GM18519 (cell line): ENCODE results near the gene TNRC6A.

ENCODE experiments used
- ATAC-seq: cut with Tn5 transposase; IDR thresholded peaks from one replicate; pipeline ENCODE4 v1.9.1; 2021; ENCODE audit warnings: mild to moderate bottlenecking, moderate library complexity; ENCODE audit not compliant: unreplicated experiment, low FRiP score

The TNRC6A gene

DNA sequence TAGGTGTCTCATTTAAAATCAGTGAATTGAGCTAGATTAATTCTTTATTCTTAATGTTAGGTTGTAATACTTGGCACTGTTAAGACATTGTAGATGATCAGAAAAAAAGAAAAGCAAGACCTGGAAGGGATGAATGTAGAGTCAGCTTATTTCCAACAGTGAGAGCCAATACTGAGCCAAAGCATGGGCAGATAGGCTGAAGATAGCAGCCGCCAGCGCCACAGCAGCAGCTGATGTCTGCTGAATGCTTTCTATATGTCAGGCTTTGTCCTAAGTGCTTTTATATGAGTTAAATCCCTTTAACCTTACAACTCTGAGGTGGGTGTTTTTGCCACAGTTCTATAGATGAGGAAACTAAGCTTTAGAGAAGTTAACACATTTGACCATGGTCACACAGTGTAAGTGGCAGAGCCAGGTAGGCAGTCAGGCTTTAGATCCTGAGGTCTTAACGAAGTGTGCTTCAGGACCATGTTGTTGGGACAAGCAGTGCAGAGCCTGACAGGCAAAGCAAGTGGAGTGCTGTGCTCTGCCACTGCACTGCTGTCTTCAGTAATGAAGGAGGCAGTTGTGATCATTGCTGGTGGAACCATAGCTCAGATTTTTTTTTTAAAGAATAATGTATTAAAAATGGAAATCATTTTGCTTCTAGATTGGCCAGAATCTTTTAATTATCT is 25.9 kb downstream of the TNRC6A start:
- no peak for ATAC-seq

- no peak for ATAC-seq
Measured at GRCh38 chr16:24758373-24758772, 28.9 kb downstream of the TNRC6A start.

- no peak for ATAC-seq
Measured at GRCh38 chr16:24759006-24759405, 29.6 kb downstream of the TNRC6A start.

DNA sequence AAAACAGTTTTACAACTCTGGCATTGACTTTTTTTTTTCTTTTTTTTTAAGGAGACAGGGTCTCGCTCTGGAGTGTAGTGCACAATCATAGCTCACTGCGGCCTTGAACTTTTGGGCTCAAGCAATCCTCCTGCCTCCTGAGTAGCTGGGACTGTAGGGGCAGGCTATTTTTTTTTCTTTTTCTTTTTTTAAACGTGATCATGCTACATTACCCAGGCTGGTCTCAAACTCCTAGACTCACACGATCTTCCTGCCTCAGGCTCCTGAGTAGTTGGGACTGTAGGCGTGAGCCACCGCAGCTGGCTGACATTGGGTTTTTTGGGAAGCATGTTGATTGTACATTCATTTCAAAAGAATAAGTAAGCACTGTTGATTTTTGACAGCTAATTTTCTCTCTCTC is 32.1 kb downstream of the TNRC6A start:
- ATAC-seq: no peak

DNA sequence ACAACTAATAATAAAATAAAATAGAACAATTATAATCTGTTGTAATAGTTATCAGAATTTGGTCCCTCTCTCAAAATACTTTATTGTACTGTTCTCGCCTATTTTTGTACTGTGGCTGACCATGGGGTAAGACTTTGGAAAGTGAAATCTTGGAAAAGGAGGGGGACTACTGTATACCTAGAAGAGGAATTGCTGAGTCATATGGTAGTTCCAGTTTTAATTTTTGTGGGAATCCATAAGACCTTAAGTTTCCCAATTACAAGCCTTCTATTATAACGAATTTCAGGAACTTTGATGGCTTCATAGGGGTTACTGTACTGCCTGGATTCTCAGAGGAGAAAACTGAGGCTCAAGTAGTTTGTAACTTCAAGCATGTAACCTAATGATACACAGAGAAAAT is 35.5 kb downstream of the TNRC6A start:
- no peak for ATAC-seq

DNA sequence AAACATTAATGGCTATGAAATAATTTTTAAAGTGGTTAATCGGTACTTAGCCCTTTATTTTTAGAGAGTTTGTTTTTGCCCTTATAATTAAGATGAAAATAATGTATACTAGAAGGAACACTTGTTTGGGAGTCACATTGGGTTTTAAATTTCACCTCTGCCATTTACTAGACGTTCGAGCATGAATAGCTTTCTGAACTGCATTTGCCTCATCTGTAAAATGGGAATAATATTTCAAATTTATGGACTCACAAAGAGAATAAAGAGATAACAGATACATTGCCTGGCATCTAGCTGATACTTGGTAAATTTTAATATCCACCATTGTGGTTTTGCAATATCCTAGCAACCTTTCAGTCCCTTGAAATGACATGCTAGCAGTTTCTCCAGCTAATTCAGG is 36.6 kb downstream of the TNRC6A start:
- no peak for ATAC-seq

DNA sequence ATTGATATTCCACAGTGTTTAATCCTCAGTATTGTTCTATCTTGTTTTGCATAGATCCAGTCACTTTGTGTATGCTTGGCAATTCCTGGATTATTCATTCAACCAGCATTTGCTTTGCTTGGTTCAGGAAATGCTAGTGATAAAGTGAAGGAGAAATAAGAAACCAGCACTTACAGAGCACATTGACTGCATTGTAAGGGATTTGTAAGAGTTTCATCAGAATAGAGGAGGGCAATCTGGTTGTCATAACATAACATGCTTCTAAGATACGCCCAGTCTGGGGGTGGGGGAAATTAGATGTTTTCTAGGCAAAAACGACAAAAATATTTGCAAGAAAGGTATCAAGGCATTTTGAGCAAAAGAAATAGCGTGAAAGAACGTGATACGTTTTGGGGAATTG is 40.4 kb downstream of the TNRC6A start:
- ATAC-seq: no peak

DNA sequence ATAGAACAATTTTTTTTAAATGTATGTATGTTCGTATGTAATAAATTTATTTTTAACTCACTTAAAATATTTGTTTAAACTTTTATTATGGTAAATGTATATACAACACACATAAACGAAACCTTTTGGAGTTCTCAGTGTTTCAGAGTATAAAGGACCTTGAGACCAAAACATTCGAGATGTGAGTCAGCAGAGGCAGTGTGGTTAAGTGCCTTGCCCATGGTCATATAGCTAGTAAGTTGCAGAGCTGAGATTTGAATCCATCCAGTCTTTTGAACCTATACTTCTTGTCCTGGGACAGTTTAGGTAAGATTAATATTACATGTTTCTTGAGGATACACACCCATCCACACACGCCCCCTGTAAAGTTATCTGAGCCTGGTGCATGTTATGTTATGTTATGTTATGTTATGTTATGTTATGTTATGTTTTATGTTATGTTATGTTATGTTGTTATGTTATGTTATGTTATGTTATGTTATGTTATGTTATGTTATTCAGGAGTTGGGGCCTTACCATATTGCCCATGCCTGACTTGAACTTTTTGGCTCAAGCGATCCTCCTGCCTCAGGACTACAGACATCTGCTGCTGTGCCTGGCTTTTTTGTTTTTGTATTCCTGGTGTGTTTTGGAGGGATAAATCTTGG is 41.8 kb downstream of the TNRC6A start:
- no peak for ATAC-seq

DNA sequence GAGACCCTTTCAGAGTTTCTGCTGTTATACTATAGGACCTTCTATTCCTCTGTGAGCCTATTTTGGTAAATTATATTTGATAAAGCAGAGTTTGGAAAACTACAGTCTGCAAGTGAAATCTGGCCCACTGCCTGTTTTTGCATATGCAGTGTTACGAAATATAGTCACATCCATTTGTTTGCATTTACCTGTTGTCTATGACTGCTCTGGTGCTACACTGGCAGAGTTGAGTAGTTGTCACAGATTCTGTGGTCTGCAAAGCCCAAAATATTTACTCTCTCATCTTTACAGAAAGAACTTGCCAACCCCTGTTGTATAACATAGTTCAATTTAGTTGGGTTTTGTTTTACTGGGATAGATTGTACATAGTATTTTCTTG is 42.3 kb downstream of the TNRC6A start:
- no peak for ATAC-seq

GRCh38 chr16:24773771-24774427 is 44.4 kb downstream of the TNRC6A start:
- ATAC-seq: no peak

- ATAC-seq: no peak
Measured at GRCh38 chr16:24774510-24774909, 45.1 kb downstream of the TNRC6A start.

GRCh38 chr16:24775455-24775854 is 46.0 kb downstream of the TNRC6A start:
- ATAC-seq: no peak

GRCh38 chr16:24776501-24777220 is 47.2 kb downstream of the TNRC6A start:
- no peak for ATAC-seq

GRCh38 chr16:24778671-24779070 is 49.2 kb downstream of the TNRC6A start:
- ATAC-seq: no peak

GRCh38 chr16:24781256-24781655 is 51.8 kb downstream of the TNRC6A start:
- ATAC-seq: no peak

DNA sequence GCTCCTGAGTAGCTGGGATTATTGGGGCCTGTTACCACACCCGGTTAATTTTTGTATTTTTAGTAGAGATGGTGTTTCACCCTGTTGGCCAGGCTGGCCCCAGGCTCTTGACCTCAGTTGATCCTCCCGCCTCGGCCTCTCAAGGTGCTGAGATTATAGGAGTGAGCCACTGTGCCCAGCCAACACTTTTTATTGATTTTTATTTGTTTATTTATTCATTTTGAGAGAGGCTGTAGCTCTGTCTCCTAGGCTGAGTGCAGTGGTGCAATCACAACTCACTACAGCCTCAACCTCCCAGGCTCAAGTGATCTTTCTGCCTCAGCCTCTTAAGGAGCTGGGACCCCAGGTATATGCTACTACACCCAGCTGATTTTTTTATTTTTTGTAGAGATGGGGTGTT is 54.7 kb downstream of the TNRC6A start:
- ATAC-seq: no peak

DNA sequence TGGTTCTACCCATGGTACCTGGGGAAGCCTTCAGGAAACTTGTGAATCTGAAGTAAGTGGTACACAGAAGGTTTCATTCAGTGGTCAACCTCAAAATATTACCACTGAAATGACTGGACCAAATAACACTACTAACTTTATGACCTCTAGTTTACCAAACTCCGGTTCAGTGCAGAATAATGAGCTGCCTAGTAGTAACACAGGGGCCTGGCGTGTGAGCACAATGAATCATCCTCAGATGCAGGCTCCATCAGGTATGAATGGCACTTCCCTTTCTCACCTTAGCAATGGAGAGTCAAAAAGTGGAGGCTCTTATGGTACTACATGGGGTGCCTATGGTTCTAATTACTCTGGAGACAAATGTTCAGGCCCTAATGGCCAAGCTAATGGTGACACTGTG is 60.4 kb downstream of the TNRC6A start:
- no peak for ATAC-seq

DNA sequence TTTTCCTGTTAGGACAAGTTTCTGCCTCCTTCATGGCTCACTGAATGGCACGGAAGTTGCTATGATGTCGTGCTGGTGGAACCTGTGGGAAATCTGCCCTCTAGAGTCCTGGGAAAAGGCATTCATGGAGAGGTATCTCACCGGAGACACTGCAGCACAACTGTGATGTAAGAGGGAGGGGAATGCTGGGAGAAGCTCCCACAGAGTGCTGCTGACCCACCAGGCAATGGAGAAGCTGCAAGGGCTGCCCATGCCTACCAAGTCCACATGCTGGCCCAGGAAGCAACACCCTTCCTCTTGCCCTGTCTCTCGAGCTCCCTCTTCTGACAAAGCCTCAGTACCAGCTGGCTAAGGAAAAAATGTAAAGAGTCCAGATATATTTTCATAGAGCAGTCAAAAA is 71.1 kb downstream of the TNRC6A start:
- no peak for ATAC-seq

- ATAC-seq: no peak
Measured at GRCh38 chr16:24801761-24802302, 72.4 kb downstream of the TNRC6A start.

DNA sequence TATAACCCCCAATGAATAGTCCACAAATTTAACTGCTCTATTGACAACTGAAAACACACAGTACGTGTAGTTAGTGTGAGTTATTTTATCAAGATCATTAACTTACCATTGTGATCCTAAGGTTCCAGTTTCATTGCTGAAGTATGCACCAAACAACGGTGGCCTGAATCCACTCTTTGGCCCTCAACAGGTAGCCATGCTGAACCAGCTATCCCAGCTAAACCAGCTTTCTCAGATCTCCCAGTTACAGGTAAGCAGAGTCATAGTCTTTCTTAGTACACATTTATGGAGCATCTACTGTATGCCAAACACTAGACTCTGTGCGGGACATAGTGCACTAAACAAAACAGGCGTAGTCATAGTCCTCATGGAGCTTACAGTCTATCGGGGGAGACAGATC is 76.0 kb downstream of the TNRC6A start:
- no peak for ATAC-seq

GRCh38 chr16:24807301-24807700 is 77.8 kb downstream of the TNRC6A start:
- no peak for ATAC-seq
